ENCODE measurements around the gene FAM13A. TPM values are rescaled to one million over a fixed set of nuclear protein-coding genes. Genes with fewer than 3 reads are reported as not detected.

FAM13A gene
- total and polyA plus RNA-seq, 2 of the 4 experiments (the other 2 are of a cell fraction) = 13.1 to 22.0 TPM

DNA sequence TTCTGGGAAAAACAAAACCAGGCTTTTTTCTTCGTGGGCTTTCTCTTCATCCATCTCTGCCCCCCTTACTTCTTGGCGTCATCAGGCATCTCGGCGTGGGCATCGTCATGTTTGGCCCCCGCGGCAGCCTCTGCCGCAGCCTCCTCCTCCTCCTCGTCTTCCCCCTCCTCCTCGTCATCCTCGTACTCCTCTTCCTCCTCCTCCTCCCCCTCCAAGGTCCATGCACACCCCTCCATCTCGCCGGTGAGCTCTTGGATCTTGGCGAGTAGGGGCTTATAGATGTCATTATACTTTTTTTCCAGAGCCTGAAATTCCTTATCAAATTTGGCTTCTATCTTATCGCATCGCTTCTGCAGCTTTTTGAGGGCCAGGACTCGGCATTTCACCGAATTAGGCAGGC is 359.8 kb downstream of the FAM13A start:
- ChIA-PET POLR2A (ENCODE audit: unreplicated experiment) (interaction anchor here (0.6 kb wide), 1 partner anchor 138 kb away, joined by 3 read pairs; no protein-coding TSS in a partner anchor), CTCF (no interaction called here)
- peak overlapping the region in 1 of 2 experiments; percentile 74; a peak in 1 of 4 replicates for H4K8ac ChIP-seq (ENCODE audit: low read depth in 2 of 2, low read length in 2 of 2)
- H3K9me1 ChIP-seq (ENCODE audit: insufficient read depth, low read length) = peaks cover 4% of the 10 kb centered on the region; the same call in 1 of the 2 replicates
- TF ChIP-seq RCOR1 (IDR thresholded peaks at IDR 0.05; ENCODE audit: insufficient replicate concordance, low read length) = no peak
- peak; percentile 13; the same call in 1 of the 2 replicates for TF ChIP-seq MAZ (IDR thresholded peaks at IDR 0.05; ENCODE audit: borderline replicate concordance, low read depth, low read length)
- no peak overlapping the region for H2BK15ac ChIP-seq (ENCODE audit: low read depth, low read length)
- 68% methylated on average over 10 of the region's 18 CpGs; no CpG with 5 or more reads in 1 of the 2 experiments for WGBS, 2 experiments (ENCODE audit: extremely low coverage in 2 of 2, insufficient read length in 1 of 2)
- in situ Hi-C loops (cut with MboI; ENCODE audit: low sequenced_read_pairs) (no loop called here), intact Hi-C loops (cut with micrococcal nuclease) (no loop called here), dilution Hi-C loops (cut with HindIII; ENCODE audit: low sequenced_read_pairs, unreplicated experiment) (no loop called here)
- no peaks in the 10 kb centered on the region for H4K20me1 ChIP-seq (ENCODE audit: insufficient read depth, low read length)
- peaks cover 4 to 5% of the 10 kb centered on the region in 2 experiments; a peak in 3 of 4 replicates for H3K79me1 ChIP-seq (ENCODE audit: low read depth in 1 of 2, low read length in 2 of 2)
- no peak overlapping the region for H2BK20ac ChIP-seq (ENCODE audit: low read depth, low read length)
- no peaks in the 10 kb centered on the region; the same call in 1 of the 2 replicates for H3K36me3 ChIP-seq (ENCODE audit: control insufficient read depth, insufficient read depth, low read length)
- no peak overlapping the region for H3K18ac ChIP-seq (ENCODE audit: low read depth, low read length)
- peak overlapping the region; percentile 78 for H3K4me2 ChIP-seq (ENCODE audit: low read depth, low read length)
- DNase-seq (peak; percentile 52), ATAC-seq (ENCODE audit: low read depth) (peak; percentile 67)
- H4K91ac ChIP-seq (ENCODE audit: insufficient read depth, low read depth, low read length) = no peak overlapping the region
- no peaks in the 10 kb centered on the region for H3K27me3 ChIP-seq (ENCODE audit: control insufficient read depth, insufficient read depth, low read length)
- no peaks in the 10 kb centered on the region for H3K9me3 ChIP-seq (ENCODE audit: control insufficient read depth, insufficient read depth, low read length)
- H2BK120ac ChIP-seq (ENCODE audit: low read depth, low read length) = no peak overlapping the region
- peak overlapping the region; percentile 87 for H2AFZ ChIP-seq (replicated peaks; ENCODE audit: low read length, poor library complexity)
- peak overlapping the region; percentile 38; the same call in 1 of the 2 replicates for H3K14ac ChIP-seq (replicated peaks; ENCODE audit: low read depth, low read length)
- peak overlapping the region; percentile 59; the same call in 1 of the 2 replicates for H3K4ac ChIP-seq (ENCODE audit: low read depth, low read length)
- peak overlapping the region; percentile 44 for H3K9ac ChIP-seq (ENCODE audit: low read depth, low read length)
- no TSS peak for BruUV-seq (replicated peaks)
- H3K27ac ChIP-seq (ENCODE audit: insufficient read depth, low read length) = peak overlapping the region; percentile 26
- H3K56ac ChIP-seq (ENCODE audit: extremely low read depth, insufficient read depth, low read length) = peak overlapping the region; percentile 13; the same call in 1 of the 2 replicates
- no peaks in the 10 kb centered on the region; the same call in 1 of the 2 replicates for H3K4me1 ChIP-seq (ENCODE audit: control insufficient read depth, insufficient read depth, low read length)
- peak overlapping the region; percentile 3 for H2BK5ac ChIP-seq (ENCODE audit: low read depth, low read length, poor library complexity, severe bottlenecking)
- H2AK5ac ChIP-seq (ENCODE audit: low read depth, low read length) = no peak overlapping the region
- H3K4me3 ChIP-seq (ENCODE audit: insufficient read depth, low read depth, low read length) = peak overlapping the region; percentile 51
- H3K23ac ChIP-seq (ENCODE audit: low read depth, low read length) = 0 out of 2 replicates have a peak overlapping the region, but pooled peaks have one; percentile 14
- H4K5ac ChIP-seq (ENCODE audit: low read depth, low read length) = no peak overlapping the region
- no peak overlapping the region for H2AK9ac ChIP-seq (replicated peaks; ENCODE audit: low read depth, low read length, poor library complexity)

All from IMR-90 (cell line).